DOHH2 (cell line): ENCODE measurements around the gene PILRA.

Experiments used
- H3F3A ChIP-seq: fragments of 200-600 bp; sonication (generic), shearing (Covaris generic); 2 replicates; pipeline ENCODE4 v1.6.0; 2016; ENCODE audit warnings: antibody characterized with exemption, mild to moderate bottlenecking; ENCODE audit not compliant: control insufficient read depth, insufficient read depth
- H3K27ac ChIP-seq: fragments of 200-600 bp; sonication (generic); 2 replicates; pipeline ENCODE4 v1.5.1; 2014; ENCODE audit warnings: low read depth, mild to moderate bottlenecking, low read length, moderate library complexity
- H3K27me3 ChIP-seq: fragments of 200-600 bp; sonication (generic); 2 replicates; pipeline ENCODE4 v1.6.1; 2014; ENCODE audit warnings: mild to moderate bottlenecking, low read length, mixed read lengths; ENCODE audit not compliant: control insufficient read depth
- H3K36me3 ChIP-seq: fragments of 200-600 bp; sonication (generic); 2 replicates; pipeline ENCODE4 v1.6.1; 2014; ENCODE audit warnings: mild to moderate bottlenecking, low read length, moderate library complexity, mixed read lengths; ENCODE audit not compliant: control insufficient read depth
- H3K4me1 ChIP-seq: fragments of 200-600 bp; sonication (generic); 2 replicates; pipeline ENCODE4 v1.6.1; 2014; ENCODE audit warnings: mild to moderate bottlenecking, low read length, mixed read lengths; ENCODE audit not compliant: control insufficient read depth
- H3K4me2 ChIP-seq: fragments of 200-600 bp; sonication (generic); 2 replicates; pipeline ENCODE4 v1.6.0; 2014; ENCODE audit warnings: mild to moderate bottlenecking, low read length, moderate library complexity
- H3K4me3 ChIP-seq: fragments of 200-600 bp; sonication (generic); 2 replicates; pipeline ENCODE4 v1.5.1; 2014; ENCODE audit warnings: mild to moderate bottlenecking, low read length, mixed read lengths
- H3K79me2 ChIP-seq: fragments of 200-600 bp; sonication (generic); 2 replicates; pipeline ENCODE4 v1.6.1; 2014; ENCODE audit warnings: mild to moderate bottlenecking, low read length, mixed read lengths; ENCODE audit not compliant: control insufficient read depth
- H3K9me2 ChIP-seq: fragments of 200-600 bp; sonication (generic); replicated peaks from 2 replicates; pipeline ENCODE4 v1.6.1; 2014; ENCODE audit warnings: mild to moderate bottlenecking, low read length, mixed read lengths; ENCODE audit not compliant: control insufficient read depth
- H3K9me3 ChIP-seq: fragments of 200-600 bp; sonication (generic); 2 replicates; pipeline ENCODE4 v1.6.1; 2014; ENCODE audit warnings: antibody characterized with exemption, low read length, mixed read lengths; ENCODE audit not compliant: control insufficient read depth, insufficient read depth
- H4K20me1 ChIP-seq: fragments of 200-600 bp; sonication (generic); 2 replicates; pipeline ENCODE4 v1.6.0; 2014; ENCODE audit warnings: low read depth, mild to moderate bottlenecking, antibody characterized with exemption, low read length, moderate library complexity; ENCODE audit not compliant: control insufficient read depth, insufficient read depth
- CTCF ChIP-seq: fragments of 200-600 bp; sonication (generic); IDR thresholded peaks from one replicate; pipeline ENCODE4 v1.5.1; 2014; ENCODE audit warnings: antibody characterized with exemption, mild to moderate bottlenecking, low read depth, low read length; ENCODE audit not compliant: poor library complexity, severe bottlenecking
- EZH2phosphoT487 ChIP-seq: fragments of 200-600 bp; sonication (generic); IDR thresholded peaks from 2 replicates; pipeline ENCODE4 v1.6.1; 2017; ENCODE audit warnings: borderline replicate concordance, mild to moderate bottlenecking, antibody characterized with exemption, low read length, moderate library complexity, mixed read lengths

Gene PILRA

GRCh38 chr7:100369105-100369504 lies 4.2 kb upstream of the PILRA start:
- peak overlapping the region; percentile 71 for H3K4me2 ChIP-seq
- H3F3A ChIP-seq, result peaks cover 46% of the 10 kb centered on the region
- TF ChIP-seq EZH2phosphoT487 (no peak), CTCF (no peak)
- H4K20me1 ChIP-seq, result no peaks in the 10 kb centered on the region
- H3K27me3 ChIP-seq, result no peaks in the 10 kb centered on the region
- H3K4me3 ChIP-seq, result peak overlapping the region; percentile 56
- H3K9me3 ChIP-seq, result no peaks in the 10 kb centered on the region
- H3K79me2 ChIP-seq, result no peaks in the 10 kb centered on the region
- H3K9me2 ChIP-seq, result no peaks in the 10 kb centered on the region
- H3K27ac ChIP-seq, result peak overlapping the region; percentile 92
- peaks cover 14% of the 10 kb centered on the region for H3K36me3 ChIP-seq
- H3K4me1 ChIP-seq, result peaks cover 98% of the 10 kb centered on the region

GRCh38 chr7:100370303-100370702 lies 3.0 kb upstream of the PILRA start:
- Histone ChIP-seq H3F3A (peaks cover 38% of the 10 kb centered on the region), H3K9me2 (no peaks in the 10 kb centered on the region), H3K79me2 (no peaks in the 10 kb centered on the region), H3K9me3 (no peaks in the 10 kb centered on the region), H3K36me3 (peaks cover 5% of the 10 kb centered on the region; the same call in 1 of the 2 replicates), H3K27ac (peak overlapping the region; percentile 92), H3K27me3 (no peaks in the 10 kb centered on the region), H3K4me2 (peak overlapping the region; percentile 71), H3K4me1 (peaks cover 97% of the 10 kb centered on the region), H4K20me1 (no peaks in the 10 kb centered on the region), H3K4me3 (peak overlapping the region; percentile 56; the same call in 1 of the 2 replicates)
- TF ChIP-seq CTCF (no peak), EZH2phosphoT487 (no peak)

- H3K27ac ChIP-seq, result no peak overlapping the region
- no peaks in the 10 kb centered on the region for H3K79me2 ChIP-seq
- H3K4me2 ChIP-seq, result no peak overlapping the region
- H3F3A ChIP-seq, result peaks cover 35% of the 10 kb centered on the region
- no peaks in the 10 kb centered on the region for H4K20me1 ChIP-seq
- peaks cover 4% of the 10 kb centered on the region; the same call in 1 of the 2 replicates for H3K36me3 ChIP-seq
- peaks cover 93% of the 10 kb centered on the region for H3K4me1 ChIP-seq
- no peaks in the 10 kb centered on the region for H3K27me3 ChIP-seq
- H3K9me3 ChIP-seq, result no peaks in the 10 kb centered on the region
- no peak for TF ChIP-seq EZH2phosphoT487
- TF ChIP-seq CTCF, result no peak
- no peaks in the 10 kb centered on the region for H3K9me2 ChIP-seq
- no peak overlapping the region for H3K4me3 ChIP-seq
Measured at GRCh38 chr7:100370746-100371145, 2.5 kb upstream of the PILRA start.

GRCh38 chr7:100371561-100372171 lies 1.6 kb upstream of the PILRA start:
- peaks cover 36% of the 10 kb centered on the region for H3F3A ChIP-seq
- TF ChIP-seq CTCF (no peak), EZH2phosphoT487 (no peak)
- H4K20me1 ChIP-seq, result no peaks in the 10 kb centered on the region
- no peaks in the 10 kb centered on the region for H3K9me3 ChIP-seq
- H3K27me3 ChIP-seq, result no peaks in the 10 kb centered on the region
- H3K79me2 ChIP-seq, result no peaks in the 10 kb centered on the region
- H3K36me3 ChIP-seq, result peaks cover 4% of the 10 kb centered on the region; the same call in 1 of the 2 replicates
- H3K4me2 ChIP-seq, result peak overlapping the region; percentile 56
- H3K4me1 ChIP-seq, result peaks cover 84% of the 10 kb centered on the region
- H3K4me3 ChIP-seq, result no peak overlapping the region
- no peaks in the 10 kb centered on the region for H3K9me2 ChIP-seq
- peak overlapping the region; percentile 27; the same call in 1 of the 2 replicates for H3K27ac ChIP-seq
